HG03469 (cell line): ENCODE measurements around the gene ZBTB34.

Experiments
- ATAC-seq: cut with Tn5 transposase; IDR thresholded peaks from one replicate; pipeline ENCODE4 v1.9.1; 2021; ENCODE audit warnings: mild to moderate bottlenecking, moderate library complexity, moderate number of reproducible peaks; ENCODE audit not compliant: unreplicated experiment

Gene ZBTB34

GRCh38 chr9:126874546-126875314 is 14.3 kb downstream of the ZBTB34 start:
- ATAC-seq: no peak

- no peak for ATAC-seq
Observed at GRCh38 chr9:126875756-126876510, 15.5 kb downstream of the ZBTB34 start.

GRCh38 chr9:126876531-126876930 is 16.1 kb downstream of the ZBTB34 start:
- ATAC-seq: no peak

- no peak for ATAC-seq
Observed at GRCh38 chr9:126877418-126877817, 17.0 kb downstream of the ZBTB34 start.

GRCh38 chr9:126879288-126879687 is 18.8 kb downstream of the ZBTB34 start:
- no peak for ATAC-seq

- no peak for ATAC-seq
Observed at GRCh38 chr9:126880226-126880946, 19.9 kb downstream of the ZBTB34 start.

GRCh38 chr9:126880947-126881332 is 20.5 kb downstream of the ZBTB34 start:
- no peak for ATAC-seq

GRCh38 chr9:126882746-126883145 is 22.3 kb downstream of the ZBTB34 start:
- no peak for ATAC-seq

- ATAC-seq: no peak
Observed at GRCh38 chr9:126883636-126884035, 23.2 kb downstream of the ZBTB34 start.

- no peak for ATAC-seq
Observed at GRCh38 chr9:126885131-126885641, 24.7 kb downstream of the ZBTB34 start.

GRCh38 chr9:126886034-126886822 is 25.8 kb downstream of the ZBTB34 start:
- no peak for ATAC-seq

- ATAC-seq: no peak
Observed at GRCh38 chr9:126886897-126887296, 26.5 kb downstream of the ZBTB34 start.

- ATAC-seq: no peak
Observed at GRCh38 chr9:126891676-126892075, 31.2 kb downstream of the ZBTB34 start.

- ATAC-seq: no peak
Observed at GRCh38 chr9:126893079-126893478, 32.6 kb downstream of the ZBTB34 start.

GRCh38 chr9:126894052-126894603 is 33.7 kb downstream of the ZBTB34 start:
- no peak for ATAC-seq

GRCh38 chr9:126902210-126902609 is 41.8 kb downstream of the ZBTB34 start:
- no peak for ATAC-seq

GRCh38 chr9:126904586-126904985 is 44.1 kb downstream of the ZBTB34 start:
- ATAC-seq: no peak

- ATAC-seq: no peak
Observed at GRCh38 chr9:126906091-126906490, 45.7 kb downstream of the ZBTB34 start.

GRCh38 chr9:126907058-126907457 is 46.6 kb downstream of the ZBTB34 start:
- ATAC-seq: no peak
